Brain microvascular endothelial cell (primary cell): ENCODE measurements around the gene KLRD1.
A peak's percentile ranks its signal among the peaks of the same experiment; 100 is the strongest.
"Not testable (repeated sequence)": the region's sequence is repeated elsewhere in the genome, so short reads cannot be mapped to it uniquely, and the experiment has no call there.

Experiments
- DNase-seq: peaks from one replicate; pipeline ENCODE4 v3.0.0-alpha.2; 2020
- H3K27ac ChIP-seq: fragments of 250-450 bp; sonication (Bioruptor Pico); 2 replicates; pipeline ENCODE4 v1.5.1; 2020; ENCODE audit warnings: mild to moderate bottlenecking, moderate library complexity
- H3K27me3 ChIP-seq: fragments of 250-450 bp; sonication (Bioruptor Pico); replicated peaks from 2 replicates; pipeline ENCODE4 v1.5.1; 2020; ENCODE audit warnings: mild to moderate bottlenecking
- H3K36me3 ChIP-seq: fragments of 250-450 bp; sonication (Bioruptor Pico); replicated peaks from 2 replicates; pipeline ENCODE4 v1.5.1; 2020; ENCODE audit warnings: mild to moderate bottlenecking
- H3K4me3 ChIP-seq: 2 replicates; pipeline ENCODE4 v1.5.1; 2011; ENCODE audit warnings: low read depth, mild to moderate bottlenecking, control low read depth, low read length, moderate library complexity
- CTCF ChIP-seq: IDR thresholded peaks from 2 replicates; pipeline ENCODE4 v1.5.1; 2011; ENCODE audit warnings: low read depth, mild to moderate bottlenecking, moderate library complexity, low read length, control low read depth, inconsistent platforms; ENCODE audit errors: missing control alignments
- in situ Hi-C: cut with HindIII; loops from 2 replicates; pipeline ENCODE4 v1.10.0; 2017; ENCODE audit warnings: low sequenced_read_pairs, low pct_ligation_motif_present

The KLRD1 gene

GRCh38 chr12:10319388-10319787 is 11.7 kb downstream of the KLRD1 start:
- Histone ChIP-seq H3K27ac (no peak overlapping the region), H3K27me3 (no peaks in the 10 kb centered on the region), H3K4me3 (no peak overlapping the region), H3K36me3 (no peaks in the 10 kb centered on the region)
- no peak for DNase-seq
- in situ Hi-C loops = no loop called here
- no peak for TF ChIP-seq CTCF

GRCh38 chr12:10320643-10321042 is 13.0 kb downstream of the KLRD1 start:
- TF ChIP-seq CTCF = no peak
- in situ Hi-C loops = no loop called here
- H3K27ac ChIP-seq = no peak overlapping the region
- H3K27me3 ChIP-seq = no peaks in the 10 kb centered on the region
- H3K4me3 ChIP-seq = no peak overlapping the region
- H3K36me3 ChIP-seq = no peaks in the 10 kb centered on the region
- DNase-seq = no peak

GRCh38 chr12:10328691-10329090 is 21.0 kb downstream of the KLRD1 start:
- H3K4me3 ChIP-seq, H3K27ac ChIP-seq, H3K36me3 ChIP-seq, H3K27me3 ChIP-seq, DNase-seq, in situ Hi-C loops: not testable (repeated sequence)

- DNase-seq = peak; percentile 41
- Histone ChIP-seq H3K36me3 (no peaks in the 10 kb centered on the region), H3K4me3 (no peak overlapping the region), H3K27ac (no peak overlapping the region), H3K27me3 (no peaks in the 10 kb centered on the region)
- TF ChIP-seq CTCF = peak; percentile 82
- in situ Hi-C loops = no loop called here
Observed at GRCh38 chr12:10331642-10332239, 24.1 kb downstream of the KLRD1 start.

GRCh38 chr12:10336196-10336595 is 28.5 kb downstream of the KLRD1 start:
- H3K4me3 ChIP-seq, H3K36me3 ChIP-seq, in situ Hi-C loops, H3K27me3 ChIP-seq, H3K27ac ChIP-seq, DNase-seq: not testable (repeated sequence)

- in situ Hi-C loops = not testable (repeated sequence)
Observed at GRCh38 chr12:10338470-10338869, 30.8 kb downstream of the KLRD1 start.

GRCh38 chr12:10339053-10339840 is 31.6 kb downstream of the KLRD1 start:
- Histone ChIP-seq H3K27ac (no peak overlapping the region), H3K4me3 (no peak overlapping the region), H3K27me3 (no peaks in the 10 kb centered on the region), H3K36me3 (no peaks in the 10 kb centered on the region)
- DNase-seq = peak; percentile 54
- no peak for TF ChIP-seq CTCF
- in situ Hi-C loops = no loop called here

More at GRCh38 chr12:10338470-10338869, 30.8 kb downstream of the KLRD1 start:
- not testable (repeated sequence) for H3K4me3 ChIP-seq, DNase-seq, H3K36me3 ChIP-seq, H3K27me3 ChIP-seq, H3K27ac ChIP-seq

- H3K4me3 ChIP-seq, DNase-seq, H3K27me3 ChIP-seq, H3K27ac ChIP-seq, in situ Hi-C loops, H3K36me3 ChIP-seq: not testable (repeated sequence)
Observed at GRCh38 chr12:10340946-10341345, 33.3 kb downstream of the KLRD1 start.
